HEK293 (cell line): ENCODE measurements around the gene TPP2.

Source experiments
- CTCF ChIA-PET: fragments of 350-600 bp; formaldehyde crosslinking; extraction: SDS; loops from one replicate; lab custom pipeline; 2021; ENCODE audit warnings: antibody characterized with exemption; lab: Yijun Ruan, JAX
- POLR2A ChIA-PET: fragments of 300-600 bp; formaldehyde crosslinking; extraction: SDS; loops from one replicate; lab custom pipeline; 2020; ENCODE audit warnings: antibody characterized with exemption, inconsistent platforms; lab: Yijun Ruan, JAX
- H3K27ac ChIP-seq: fragments of 200-500 bp; sonication (Bioruptor generic); 2 replicates; pipeline ENCODE4 v1.5.1; 2014; ENCODE audit warnings: low read depth, low read length, control low read depth, inconsistent platforms; ENCODE audit errors: extremely low read depth
- H3K36me3 ChIP-seq, 2 experiments: fragments of 200-500 bp in 1 of 2; sonication (Bioruptor generic) in 1 of 2; 1 replicate in 1 of 2; 2 replicates in 1 of 2; pipeline ENCODE4 v1.5.1; 2014 to 2017; ENCODE audit warnings: inconsistent platforms in 2 of 2, low read length in 2 of 2; ENCODE audit not compliant: control insufficient read depth in 2 of 2, insufficient read depth in 1 of 2
- H3K4me1 ChIP-seq: fragments of 200-500 bp; sonication (Bioruptor generic); 2 replicates; pipeline ENCODE4 v1.5.1; 2014; ENCODE audit warnings: mild to moderate bottlenecking, low read length, inconsistent platforms; ENCODE audit not compliant: control insufficient read depth, insufficient read depth
- H3K4me3 ChIP-seq: 2 replicates; pipeline ENCODE4 v1.5.1; 2011; ENCODE audit warnings: low read depth, mild to moderate bottlenecking, control low read depth, low read length, moderate library complexity
- H3K9me3 ChIP-seq: fragments of 200-500 bp; sonication (Bioruptor generic); 2 replicates; pipeline ENCODE4 v1.5.1; 2014; ENCODE audit warnings: low read depth, low read length, inconsistent platforms; ENCODE audit not compliant: control insufficient read depth, insufficient read depth
- IKZF3 ChIP-seq: fragments of 450-650 bp; IDR thresholded peaks from 2 replicates; pipeline ENCODE4 v1.5.0; 2018; ENCODE audit warnings: missing biosample characterization, mild to moderate bottlenecking, missing genetic modification characterization, moderate library complexity
- KLF16 ChIP-seq: fragments of 450-650 bp; formaldehyde crosslinking; IDR thresholded peaks from 2 replicates; pipeline ENCODE4 v1.5.1; 2017; ENCODE audit warnings: missing biosample characterization, missing genetic modification characterization
- OSR2 ChIP-seq: fragments of 450-650 bp; formaldehyde crosslinking; IDR thresholded peaks from 2 replicates; pipeline ENCODE4 v1.5.1; 2016; ENCODE audit warnings: missing biosample characterization, missing genetic modification characterization
- PRDM1 ChIP-seq: fragments of 450-650 bp; formaldehyde crosslinking; IDR thresholded peaks from 2 replicates; pipeline ENCODE4; 2016; ENCODE audit warnings: missing biosample characterization, missing genetic modification characterization
- REPIN1 ChIP-seq: fragments of 450-650 bp; formaldehyde crosslinking; IDR thresholded peaks from 2 replicates; pipeline ENCODE4 v1.5.1; 2017; ENCODE audit warnings: missing biosample characterization, missing genetic modification characterization, low read depth
- YY1 ChIP-seq: fragments of 450-650 bp; formaldehyde crosslinking; IDR thresholded peaks from 2 replicates; pipeline ENCODE4 v1.5.1; 2018; ENCODE audit warnings: missing biosample characterization, missing genetic modification characterization
- ZFP37 ChIP-seq: fragments of 450-650 bp; formaldehyde crosslinking; IDR thresholded peaks from 2 replicates; pipeline ENCODE4 v1.5.1; 2016; ENCODE audit warnings: missing biosample characterization, missing genetic modification characterization
- ZNF174 ChIP-seq: fragments of 450-650 bp; formaldehyde crosslinking; IDR thresholded peaks from 2 replicates; pipeline ENCODE4 v1.5.0; 2017; ENCODE audit warnings: missing biosample characterization, mild to moderate bottlenecking, missing genetic modification characterization
- ZNF211 ChIP-seq: fragments of 450-650 bp; formaldehyde crosslinking; IDR thresholded peaks from 2 replicates; pipeline ENCODE4 v1.5.1; 2016; ENCODE audit warnings: low read depth, missing biosample characterization, missing genetic modification characterization
- ZNF248 ChIP-seq: fragments of 450-650 bp; formaldehyde crosslinking; IDR thresholded peaks from 2 replicates; pipeline ENCODE4 v1.5.1; 2017; ENCODE audit warnings: missing biosample characterization, missing genetic modification characterization
- ZNF266 ChIP-seq: fragments of 450-650 bp; formaldehyde crosslinking; IDR thresholded peaks from 2 replicates; pipeline ENCODE4 v1.5.1; 2016; ENCODE audit warnings: missing biosample characterization, missing genetic modification characterization, low read depth
- ZNF549 ChIP-seq: fragments of 450-650 bp; IDR thresholded peaks from 2 replicates; pipeline ENCODE4 v1.5.1; 2018; ENCODE audit warnings: missing biosample characterization, missing genetic modification characterization, mild to moderate bottlenecking, inconsistent platforms, moderate library complexity
- ZNF555 ChIP-seq: fragments of 450-650 bp; formaldehyde crosslinking; conservative IDR thresholded peaks from 2 replicates; pipeline ENCODE4 v1.5.1; 2017; ENCODE audit warnings: missing biosample characterization, mild to moderate bottlenecking, missing genetic modification characterization, inconsistent platforms
- ZNF571 ChIP-seq: fragments of 450-650 bp; formaldehyde crosslinking; IDR thresholded peaks from 2 replicates; pipeline ENCODE4 v1.5.0; 2017; ENCODE audit warnings: missing biosample characterization, missing genetic modification characterization
- ZNF629 ChIP-seq: fragments of 450-650 bp; formaldehyde crosslinking; IDR thresholded peaks from 2 replicates; pipeline ENCODE4 v1.5.1; 2017; ENCODE audit warnings: missing biosample characterization, missing genetic modification characterization
- ZNF654 ChIP-seq: fragments of 450-650 bp; formaldehyde crosslinking; IDR thresholded peaks from 2 replicates; pipeline ENCODE4 v1.5.1; 2016; ENCODE audit warnings: low read depth, missing biosample characterization, missing genetic modification characterization
- ZNF670 ChIP-seq: fragments of 450-650 bp; formaldehyde crosslinking; IDR thresholded peaks from 2 replicates; pipeline ENCODE4 v1.5.1; 2016; ENCODE audit warnings: missing biosample characterization, missing genetic modification characterization, low read depth
- TF ChIP-seq, protein P1 (sequence below): fragments of 450-650 bp; formaldehyde crosslinking; IDR thresholded peaks from 2 replicates; pipeline ENCODE4 v1.5.1; 2016; ENCODE audit warnings: missing biosample characterization, missing genetic modification characterization
- TF ChIP-seq, protein P2 (sequence below): fragments of 450-650 bp; formaldehyde crosslinking; IDR thresholded peaks from 2 replicates; pipeline ENCODE4 v1.5.1; 2016; ENCODE audit warnings: missing biosample characterization, missing genetic modification characterization, borderline replicate concordance
- TF ChIP-seq, protein P3 (sequence below): fragments of 450-650 bp; formaldehyde crosslinking; IDR thresholded peaks from 2 replicates; pipeline ENCODE4 v1.5.1; 2016; ENCODE audit warnings: missing biosample characterization, missing genetic modification characterization

TPP2 gene

DNA sequence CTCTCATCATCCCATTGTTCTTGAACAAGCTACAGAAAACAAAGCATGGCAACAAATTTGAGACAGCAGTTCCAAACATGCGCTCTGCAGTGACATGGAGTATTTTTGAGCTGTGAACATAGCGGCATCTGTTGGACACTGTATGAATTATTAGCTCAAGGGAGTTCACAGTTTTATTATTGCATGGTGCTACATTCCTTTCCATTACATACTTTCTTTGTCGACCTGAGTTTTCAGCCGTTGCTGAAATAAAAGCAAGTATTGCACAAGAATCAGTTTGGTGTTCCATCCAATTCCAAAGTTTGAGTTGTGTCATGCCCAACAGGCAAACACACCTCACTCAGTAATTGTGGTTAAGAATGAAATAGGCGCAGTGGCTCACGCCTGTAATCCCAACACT lies 128.1 kb downstream of the TPP2 start:
- no peaks in the 10 kb centered on the region for H3K9me3 ChIP-seq
- H3K36me3 ChIP-seq = no peaks in the 10 kb centered on the region
- H3K27ac ChIP-seq = no peak overlapping the region
- POLR2A ChIA-PET = interaction anchor here (0.6 to 1.2 kb wide), 2 partner anchors 128 to 133 kb away, joined by 4 read pairs; partner anchors contain the start of gene TPP2
- H3K4me3 ChIP-seq = no peak overlapping the region
- TF ChIP-seq ZNF654 (tag by site-specific recombination) (peak; percentile 63), ZNF555 (no peak), PRDM1 (peak; percentile 30; the same call in 1 of the 2 replicates)
- CTCF ChIA-PET = interaction anchor here (0.7 to 2.1 kb wide), 13 partner anchors 10 to 144 kb away, joined by 3 to 28 read pairs (median 4); partner anchors contain the start of gene TPP2
- H3K4me1 ChIP-seq = no peaks in the 10 kb centered on the region

DNA sequence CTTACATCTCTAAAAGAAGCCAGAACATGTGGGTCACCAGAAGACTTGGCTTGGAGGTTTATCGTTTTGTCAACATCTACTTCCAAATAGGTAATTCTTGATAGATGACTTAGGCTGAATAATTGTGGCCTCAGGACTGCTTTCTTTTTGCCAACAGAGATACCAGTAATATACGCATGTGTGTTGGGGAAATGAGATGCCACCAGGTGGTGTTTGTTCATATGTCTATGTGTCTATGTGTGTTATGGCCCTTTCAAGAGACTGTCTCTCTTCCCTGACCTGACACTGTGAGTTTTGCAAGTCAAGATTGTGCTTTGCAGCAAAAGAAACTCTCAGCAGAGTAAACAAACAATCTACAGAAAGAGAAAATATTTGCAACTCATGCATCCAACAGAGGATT lies 129.6 kb downstream of the TPP2 start:
- H3K27ac ChIP-seq = no peak overlapping the region
- TF ChIP-seq IKZF3 (tag by site-specific recombination) = no peak
- TF ChIP-seq ZNF248 = no peak
- no peak for TF ChIP-seq ZNF211 (tag by site-specific recombination)
- no peak for TF ChIP-seq ZNF266 (tag by site-specific recombination)
- no peak for TF ChIP-seq ZNF670 (tag by site-specific recombination)
- TF ChIP-seq ZFP37 (tag by site-specific recombination) = no peak
- TF ChIP-seq, protein P1, sequence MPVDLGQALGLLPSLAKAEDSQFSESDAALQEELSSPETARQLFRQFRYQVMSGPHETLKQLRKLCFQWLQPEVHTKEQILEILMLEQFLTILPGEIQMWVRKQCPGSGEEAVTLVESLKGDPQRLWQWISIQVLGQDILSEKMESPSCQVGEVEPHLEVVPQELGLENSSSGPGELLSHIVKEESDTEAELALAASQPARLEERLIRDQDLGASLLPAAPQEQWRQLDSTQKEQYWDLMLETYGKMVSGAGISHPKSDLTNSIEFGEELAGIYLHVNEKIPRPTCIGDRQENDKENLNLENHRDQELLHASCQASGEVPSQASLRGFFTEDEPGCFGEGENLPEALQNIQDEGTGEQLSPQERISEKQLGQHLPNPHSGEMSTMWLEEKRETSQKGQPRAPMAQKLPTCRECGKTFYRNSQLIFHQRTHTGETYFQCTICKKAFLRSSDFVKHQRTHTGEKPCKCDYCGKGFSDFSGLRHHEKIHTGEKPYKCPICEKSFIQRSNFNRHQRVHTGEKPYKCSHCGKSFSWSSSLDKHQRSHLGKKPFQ (tag by site-specific recombination) = no peak
- no peak for TF ChIP-seq ZNF549 (tag by site-specific recombination)
- TF ChIP-seq OSR2 (tag by site-specific recombination) = no peak
- TF ChIP-seq ZNF571 (tag by site-specific recombination) = no peak
- TF ChIP-seq, protein P2, sequence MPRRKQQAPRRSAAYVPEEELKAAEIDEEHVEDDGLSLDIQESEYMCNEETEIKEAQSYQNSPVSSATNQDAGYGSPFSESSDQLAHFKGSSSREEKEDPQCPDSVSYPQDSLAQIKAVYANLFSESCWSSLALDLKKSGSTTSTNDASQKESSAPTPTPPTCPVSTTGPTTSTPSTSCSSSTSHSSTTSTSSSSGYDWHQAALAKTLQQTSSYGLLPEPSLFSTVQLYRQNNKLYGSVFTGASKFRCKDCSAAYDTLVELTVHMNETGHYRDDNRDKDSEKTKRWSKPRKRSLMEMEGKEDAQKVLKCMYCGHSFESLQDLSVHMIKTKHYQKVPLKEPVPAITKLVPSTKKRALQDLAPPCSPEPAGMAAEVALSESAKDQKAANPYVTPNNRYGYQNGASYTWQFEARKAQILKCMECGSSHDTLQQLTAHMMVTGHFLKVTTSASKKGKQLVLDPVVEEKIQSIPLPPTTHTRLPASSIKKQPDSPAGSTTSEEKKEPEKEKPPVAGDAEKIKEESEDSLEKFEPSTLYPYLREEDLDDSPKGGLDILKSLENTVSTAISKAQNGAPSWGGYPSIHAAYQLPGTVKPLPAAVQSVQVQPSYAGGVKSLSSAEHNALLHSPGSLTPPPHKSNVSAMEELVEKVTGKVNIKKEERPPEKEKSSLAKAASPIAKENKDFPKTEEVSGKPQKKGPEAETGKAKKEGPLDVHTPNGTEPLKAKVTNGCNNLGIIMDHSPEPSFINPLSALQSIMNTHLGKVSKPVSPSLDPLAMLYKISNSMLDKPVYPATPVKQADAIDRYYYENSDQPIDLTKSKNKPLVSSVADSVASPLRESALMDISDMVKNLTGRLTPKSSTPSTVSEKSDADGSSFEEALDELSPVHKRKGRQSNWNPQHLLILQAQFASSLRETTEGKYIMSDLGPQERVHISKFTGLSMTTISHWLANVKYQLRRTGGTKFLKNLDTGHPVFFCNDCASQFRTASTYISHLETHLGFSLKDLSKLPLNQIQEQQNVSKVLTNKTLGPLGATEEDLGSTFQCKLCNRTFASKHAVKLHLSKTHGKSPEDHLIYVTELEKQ = no peak
- no peak for TF ChIP-seq REPIN1
- TF ChIP-seq ZNF629 (tag by site-specific recombination) = no peak
- TF ChIP-seq ZNF174 (tag by site-specific recombination) = no peak
- TF ChIP-seq YY1 (tag by site-specific recombination) = no peak
- TF ChIP-seq, protein P3, sequence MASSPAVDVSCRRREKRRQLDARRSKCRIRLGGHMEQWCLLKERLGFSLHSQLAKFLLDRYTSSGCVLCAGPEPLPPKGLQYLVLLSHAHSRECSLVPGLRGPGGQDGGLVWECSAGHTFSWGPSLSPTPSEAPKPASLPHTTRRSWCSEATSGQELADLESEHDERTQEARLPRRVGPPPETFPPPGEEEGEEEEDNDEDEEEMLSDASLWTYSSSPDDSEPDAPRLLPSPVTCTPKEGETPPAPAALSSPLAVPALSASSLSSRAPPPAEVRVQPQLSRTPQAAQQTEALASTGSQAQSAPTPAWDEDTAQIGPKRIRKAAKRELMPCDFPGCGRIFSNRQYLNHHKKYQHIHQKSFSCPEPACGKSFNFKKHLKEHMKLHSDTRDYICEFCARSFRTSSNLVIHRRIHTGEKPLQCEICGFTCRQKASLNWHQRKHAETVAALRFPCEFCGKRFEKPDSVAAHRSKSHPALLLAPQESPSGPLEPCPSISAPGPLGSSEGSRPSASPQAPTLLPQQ (tag by site-specific recombination) = no peak
- no peak for TF ChIP-seq KLF16 (tag by site-specific recombination)
- H3K9me3 ChIP-seq = no peaks in the 10 kb centered on the region
- CTCF ChIA-PET = no interaction called here
- no peaks in the 10 kb centered on the region for H3K36me3 ChIP-seq
- no peaks in the 10 kb centered on the region for H3K4me1 ChIP-seq
- POLR2A ChIA-PET = no interaction called here
- no peak overlapping the region for H3K4me3 ChIP-seq
